ENCODE measurements around the gene HLA-DQB1.
A peak's percentile ranks its signal among the peaks of the same experiment; 100 is the strongest.

The HLA-DQB1 gene

GRCh38 chr6:32627831-32628230, 38.6 kb downstream of the HLA-DQB1 start:
- DNase-seq (ENCODE audit: low read depth in 1 of 2, low spot score in 1 of 2) = no peak

GRCh38 chr6:32627249-32627648, 39.2 kb downstream of the HLA-DQB1 start:
- no peak for DNase-seq (ENCODE audit: low read depth in 1 of 2, low spot score in 1 of 2)

GRCh38 chr6:32625137-32625536, 41.3 kb downstream of the HLA-DQB1 start:
- DNase-seq (ENCODE audit: low read depth in 1 of 2, low spot score in 1 of 2) = no peak

- no peak for DNase-seq (ENCODE audit: low read depth in 1 of 2, low spot score in 1 of 2)
Measured at GRCh38 chr6:32624565-32624964, 41.9 kb downstream of the HLA-DQB1 start.

GRCh38 chr6:32623693-32624092, 42.8 kb downstream of the HLA-DQB1 start:
- no peak for DNase-seq (ENCODE audit: low read depth in 1 of 2, low spot score in 1 of 2)

- DNase-seq (ENCODE audit: low read depth in 1 of 2, low spot score in 1 of 2) = no peak
Measured at GRCh38 chr6:32622545-32623401, 43.7 kb downstream of the HLA-DQB1 start.

- DNase-seq (ENCODE audit: low read depth in 1 of 2, low spot score in 1 of 2) = no peak
Measured at GRCh38 chr6:32621372-32621771, 45.1 kb downstream of the HLA-DQB1 start.

GRCh38 chr6:32617751-32618150, 48.7 kb downstream of the HLA-DQB1 start:
- no peak for DNase-seq (ENCODE audit: low read depth in 1 of 2, low spot score in 1 of 2)

GRCh38 chr6:32615885-32616532, 50.4 kb downstream of the HLA-DQB1 start:
- no peak for DNase-seq (ENCODE audit: low read depth in 1 of 2, low spot score in 1 of 2)

- no peak for DNase-seq (ENCODE audit: low read depth in 1 of 2, low spot score in 1 of 2)
Measured at GRCh38 chr6:32614366-32615081, 51.9 kb downstream of the HLA-DQB1 start.

- no peak for DNase-seq (ENCODE audit: low read depth in 1 of 2, low spot score in 1 of 2)
Measured at GRCh38 chr6:32613475-32613874, 53.0 kb downstream of the HLA-DQB1 start.

GRCh38 chr6:32610682-32611296, 55.7 kb downstream of the HLA-DQB1 start:
- no peak for DNase-seq (ENCODE audit: low read depth in 1 of 2, low spot score in 1 of 2)

- peak in 1 of 2 donors; percentile 30 for DNase-seq (ENCODE audit: low read depth in 1 of 2, low spot score in 1 of 2)
Measured at GRCh38 chr6:32609731-32610640, 56.5 kb downstream of the HLA-DQB1 start.
